ENCODE results near the gene TIMM10B.

DNA sequence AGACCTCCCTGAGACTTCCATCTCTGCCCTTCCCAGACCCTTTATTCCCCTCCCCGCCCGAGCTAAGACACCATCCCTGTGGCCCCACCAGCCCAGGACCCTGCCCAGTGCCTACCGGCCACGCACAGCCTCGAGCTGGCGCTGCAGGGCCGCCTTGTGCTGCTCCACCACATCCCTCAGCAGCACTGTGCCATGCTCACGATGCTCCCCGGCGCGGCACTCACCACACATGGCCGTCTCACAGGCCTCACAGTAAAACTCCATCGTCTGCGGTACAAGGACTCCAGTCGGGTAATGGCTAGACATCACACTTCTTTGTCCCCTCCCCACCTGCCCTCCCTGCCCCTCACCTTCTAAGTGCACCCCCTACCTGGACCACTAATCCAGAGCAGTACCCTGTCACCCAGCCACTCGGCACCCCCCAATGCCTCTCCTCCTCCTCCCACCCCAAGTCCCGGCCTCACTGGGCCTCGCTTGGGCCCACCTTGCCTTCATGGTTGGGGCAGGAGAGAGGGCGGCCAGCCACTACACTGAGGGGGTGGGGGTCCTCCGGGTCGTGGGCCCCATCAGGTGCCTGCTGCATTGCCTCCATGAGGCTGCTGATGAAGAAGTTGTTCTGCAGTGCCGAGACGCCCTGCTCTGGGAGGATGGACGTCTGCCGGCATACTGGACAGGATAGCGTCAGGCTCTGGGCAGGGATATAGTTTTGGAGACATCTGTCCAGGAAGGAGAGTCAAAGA is 23.6 kb upstream of the TIMM10B start:
- TF ChIP-seq, protein P1, sequence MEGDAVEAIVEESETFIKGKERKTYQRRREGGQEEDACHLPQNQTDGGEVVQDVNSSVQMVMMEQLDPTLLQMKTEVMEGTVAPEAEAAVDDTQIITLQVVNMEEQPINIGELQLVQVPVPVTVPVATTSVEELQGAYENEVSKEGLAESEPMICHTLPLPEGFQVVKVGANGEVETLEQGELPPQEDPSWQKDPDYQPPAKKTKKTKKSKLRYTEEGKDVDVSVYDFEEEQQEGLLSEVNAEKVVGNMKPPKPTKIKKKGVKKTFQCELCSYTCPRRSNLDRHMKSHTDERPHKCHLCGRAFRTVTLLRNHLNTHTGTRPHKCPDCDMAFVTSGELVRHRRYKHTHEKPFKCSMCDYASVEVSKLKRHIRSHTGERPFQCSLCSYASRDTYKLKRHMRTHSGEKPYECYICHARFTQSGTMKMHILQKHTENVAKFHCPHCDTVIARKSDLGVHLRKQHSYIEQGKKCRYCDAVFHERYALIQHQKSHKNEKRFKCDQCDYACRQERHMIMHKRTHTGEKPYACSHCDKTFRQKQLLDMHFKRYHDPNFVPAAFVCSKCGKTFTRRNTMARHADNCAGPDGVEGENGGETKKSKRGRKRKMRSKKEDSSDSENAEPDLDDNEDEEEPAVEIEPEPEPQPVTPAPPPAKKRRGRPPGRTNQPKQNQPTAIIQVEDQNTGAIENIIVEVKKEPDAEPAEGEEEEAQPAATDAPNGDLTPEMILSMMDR (conservative IDR thresholded peaks at IDR 0.05) = no peak
- no peak for TF ChIP-seq EZH2 (IDR thresholded peaks at IDR 0.05; ENCODE audit: low read depth)

All from PC-9 (cell line).